Stimulated activated CD8-positive, alpha-beta memory T cell treated with anti-CD3 and anti-CD28 coated beads, Interleukin-15, amount 100 ng/mL, for 48 hours (primary cell): ENCODE measurements around the gene CAV3.
A peak's percentile ranks its signal among the peaks of the same experiment; 100 is the strongest.

ENCODE experiments used
- DNase-seq, 2 donors: peaks; one replicate each; pipeline ENCODE4 v3.0.0-alpha.2; 2020; ENCODE audit warnings: low read depth in 2 of 2

The CAV3 gene

DNA sequence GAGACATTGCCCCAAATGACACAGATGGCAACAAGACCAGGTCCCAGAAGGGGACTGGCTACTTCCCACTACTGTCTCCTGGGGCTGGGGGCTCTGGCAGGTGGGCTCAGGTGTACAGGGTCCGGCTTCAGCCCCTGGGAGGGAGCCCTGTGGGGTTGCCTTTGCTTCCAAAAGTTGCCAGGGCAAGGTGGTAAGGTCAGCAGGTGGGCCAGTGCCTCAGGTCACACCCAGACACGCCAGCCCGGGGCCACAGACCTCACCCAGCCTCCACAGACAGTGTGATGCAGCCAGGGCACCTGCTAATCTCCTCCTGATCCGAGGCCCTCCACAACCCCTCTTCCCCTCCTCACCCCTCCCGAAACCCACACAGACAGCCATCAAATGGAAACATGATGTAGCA, 28.3 kb downstream of the CAV3 start:
- no peak for DNase-seq

DNA sequence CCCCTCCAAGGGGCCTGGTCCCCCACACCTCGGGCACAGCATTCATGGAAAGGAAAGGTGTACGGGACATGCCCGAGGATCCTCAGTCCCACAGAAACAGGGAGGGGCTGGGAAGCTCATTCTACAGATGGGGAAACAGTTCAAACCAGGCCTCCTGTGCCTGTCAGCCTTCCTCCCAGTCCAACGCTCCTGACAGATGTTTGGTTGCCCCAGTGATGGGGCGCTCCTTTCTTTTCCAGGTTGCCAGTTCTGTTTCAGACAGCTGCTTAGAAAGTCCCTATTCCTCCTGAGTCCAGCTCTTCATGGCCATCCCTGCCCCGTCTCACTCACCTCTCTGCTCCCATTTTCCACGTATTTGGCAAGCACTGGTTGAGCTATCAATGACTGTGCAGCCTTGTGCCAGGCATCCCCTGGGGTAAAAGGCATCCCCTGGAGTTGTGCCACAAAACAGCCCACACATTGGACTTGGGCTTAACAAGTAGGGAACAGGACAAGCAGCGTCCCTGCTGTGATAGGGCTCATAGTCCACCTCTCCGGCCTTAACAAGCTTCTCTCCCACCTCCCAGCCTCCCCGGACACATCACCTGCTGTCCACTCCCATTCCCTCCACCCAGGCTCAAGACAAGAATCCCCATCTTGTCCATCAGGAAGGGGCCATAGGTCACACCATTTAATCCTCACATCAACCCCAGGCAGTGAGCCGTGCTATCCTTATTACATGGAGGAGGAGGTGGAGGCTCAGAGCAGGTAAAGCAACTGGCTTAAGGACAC, 29.2 kb downstream of the CAV3 start:
- no peak for DNase-seq

DNA sequence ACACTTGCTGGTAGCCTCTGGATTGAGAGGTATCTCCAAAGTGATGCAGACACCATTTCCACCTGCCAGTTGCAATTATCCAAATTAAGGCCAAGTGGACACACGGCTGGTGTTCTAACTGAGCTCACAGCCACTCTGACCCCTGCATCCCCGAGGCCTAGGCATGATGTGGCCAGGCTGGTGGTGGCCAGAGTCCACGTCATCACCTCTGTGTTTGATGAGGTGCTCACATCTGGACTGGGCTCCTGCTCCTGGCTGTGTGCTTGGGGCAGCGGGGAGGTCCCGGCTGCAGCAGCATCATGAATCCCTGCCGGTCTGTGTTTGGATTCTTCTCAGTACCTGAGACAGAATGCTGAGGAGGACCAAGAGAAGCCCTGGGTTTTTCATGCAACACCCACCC, 30.9 kb downstream of the CAV3 start:
- no peak for DNase-seq

DNA sequence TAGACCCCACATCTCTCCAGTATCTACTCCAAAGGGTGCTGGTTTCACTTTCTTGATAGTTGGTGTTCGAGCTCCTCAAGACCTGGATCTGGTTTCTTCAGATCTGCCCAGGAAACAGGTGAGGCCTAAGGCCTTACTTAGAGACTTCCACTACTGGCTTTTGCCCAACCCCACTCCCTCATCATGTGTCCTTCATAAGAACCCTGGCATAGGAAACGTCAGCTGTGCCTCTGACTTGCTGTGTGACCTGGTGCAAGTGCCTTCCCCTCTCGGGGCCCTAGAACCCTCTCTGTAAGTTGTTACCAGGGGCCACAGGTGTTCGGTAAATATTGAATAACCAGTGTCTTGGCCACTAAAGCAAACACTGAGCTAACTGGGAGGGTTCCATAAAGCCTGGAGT, 31.9 kb downstream of the CAV3 start:
- DNase-seq, result no peak

DNA sequence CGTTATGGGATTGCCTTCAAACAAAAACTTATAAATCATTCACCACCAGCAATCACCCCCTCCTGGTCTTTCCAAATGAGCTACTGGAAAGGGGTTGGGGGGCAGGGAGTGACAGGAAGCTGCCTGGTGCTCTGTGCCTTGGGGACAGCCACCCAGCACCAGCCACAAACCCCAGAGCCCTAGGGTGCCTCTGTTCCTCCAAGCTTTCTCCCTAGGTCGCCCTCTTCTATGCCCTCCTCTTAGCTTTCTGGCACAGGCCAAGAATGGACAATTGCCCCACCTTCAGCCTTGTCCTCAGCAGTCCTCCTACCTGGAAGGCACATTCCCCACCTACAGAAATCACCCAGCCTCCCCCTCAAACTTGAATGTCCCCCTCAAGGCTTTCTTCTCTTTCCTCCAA, 32.5 kb downstream of the CAV3 start:
- no peak for DNase-seq

DNA sequence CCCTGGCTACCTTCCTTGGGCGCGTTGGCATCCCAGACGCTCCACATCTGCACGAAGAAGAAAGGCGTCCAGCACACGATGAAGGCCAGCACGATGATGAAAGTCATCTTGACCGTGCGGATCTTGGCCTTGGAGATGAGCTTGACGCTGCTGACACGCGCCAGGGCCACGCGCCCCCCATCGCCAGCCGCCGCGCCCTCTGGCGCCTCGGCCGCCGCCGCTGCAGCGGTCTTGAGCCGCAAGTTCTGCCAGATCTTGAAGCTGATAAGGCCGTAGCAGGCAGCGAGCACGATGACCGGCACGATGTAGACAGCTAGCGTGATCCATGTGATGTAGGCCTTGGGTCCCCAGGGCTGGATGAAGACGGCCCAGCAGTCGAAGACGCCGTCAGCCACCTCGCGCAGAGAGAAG, 33.7 kb downstream of the CAV3 start:
- DNase-seq, result no peak

DNA sequence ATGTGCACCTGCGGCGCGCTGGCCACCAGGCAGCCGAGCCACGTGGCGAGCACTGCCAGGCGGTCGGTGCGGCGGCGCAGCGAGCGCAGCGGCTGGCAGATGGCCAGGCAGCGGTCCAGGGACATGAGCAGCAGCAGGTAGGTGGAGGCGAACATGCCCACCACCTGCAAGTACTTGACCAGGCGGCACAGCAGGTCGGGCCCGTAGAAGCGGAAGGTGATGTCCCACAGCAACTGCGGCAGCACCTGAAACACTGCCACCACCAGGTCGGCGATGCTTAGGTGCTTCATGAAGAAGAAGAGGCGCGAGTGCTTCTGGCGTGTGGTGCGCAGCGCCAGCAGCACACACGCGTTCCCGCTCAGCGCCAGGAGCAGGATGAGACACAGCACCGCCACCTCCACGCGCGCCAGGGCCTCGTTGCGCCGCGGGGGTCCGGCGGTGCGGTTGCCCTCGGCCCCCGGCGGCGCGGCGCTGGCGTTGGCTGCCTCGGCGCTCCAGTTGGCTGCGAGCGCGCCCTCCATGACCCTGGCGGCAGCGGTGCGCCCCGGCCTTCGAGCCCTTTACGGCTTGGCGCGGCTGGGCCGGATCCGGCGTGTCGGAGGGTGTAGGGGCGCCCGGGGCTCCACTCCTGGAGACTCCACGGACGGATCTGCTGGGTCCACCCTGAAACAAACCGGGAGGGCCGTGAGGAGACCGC, 34.2 kb downstream of the CAV3 start:
- DNase-seq, result peak in 1 of 2 donors; percentile 4

DNA sequence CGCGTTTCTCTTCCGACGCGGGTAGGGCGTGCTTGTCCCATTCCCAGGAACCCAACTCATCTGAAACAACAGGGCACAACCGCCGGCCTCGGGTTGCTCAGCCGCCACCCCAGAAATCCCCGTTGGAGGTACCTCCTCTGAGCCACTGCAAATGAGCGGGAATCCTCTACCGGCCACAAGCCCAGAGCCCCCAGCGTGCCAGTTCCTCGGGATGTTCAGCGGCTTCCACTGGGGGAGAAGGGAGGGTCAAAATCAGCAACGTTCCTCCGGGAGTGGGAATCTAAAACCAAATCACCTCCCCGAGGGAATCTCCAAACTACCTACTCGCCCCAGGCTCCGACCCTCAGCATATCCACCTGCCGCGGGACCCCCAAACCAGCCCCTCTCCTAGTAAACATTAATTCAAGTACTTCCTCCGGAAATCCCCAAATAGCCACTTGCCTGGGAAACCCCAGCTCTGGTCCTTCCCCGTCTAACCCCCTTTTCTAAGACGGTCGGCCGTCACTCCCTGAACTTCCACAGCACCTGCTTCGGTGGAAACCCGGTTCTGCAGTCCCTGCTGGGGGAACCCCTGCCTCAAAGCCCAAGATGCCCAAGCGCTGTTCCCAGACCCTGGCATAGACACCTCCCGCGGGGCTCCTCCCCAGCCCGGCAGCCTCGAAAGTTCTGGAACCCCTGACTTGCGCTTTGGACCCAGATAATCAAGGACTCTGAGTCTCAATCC, 34.9 kb downstream of the CAV3 start:
- DNase-seq, result no peak

DNA sequence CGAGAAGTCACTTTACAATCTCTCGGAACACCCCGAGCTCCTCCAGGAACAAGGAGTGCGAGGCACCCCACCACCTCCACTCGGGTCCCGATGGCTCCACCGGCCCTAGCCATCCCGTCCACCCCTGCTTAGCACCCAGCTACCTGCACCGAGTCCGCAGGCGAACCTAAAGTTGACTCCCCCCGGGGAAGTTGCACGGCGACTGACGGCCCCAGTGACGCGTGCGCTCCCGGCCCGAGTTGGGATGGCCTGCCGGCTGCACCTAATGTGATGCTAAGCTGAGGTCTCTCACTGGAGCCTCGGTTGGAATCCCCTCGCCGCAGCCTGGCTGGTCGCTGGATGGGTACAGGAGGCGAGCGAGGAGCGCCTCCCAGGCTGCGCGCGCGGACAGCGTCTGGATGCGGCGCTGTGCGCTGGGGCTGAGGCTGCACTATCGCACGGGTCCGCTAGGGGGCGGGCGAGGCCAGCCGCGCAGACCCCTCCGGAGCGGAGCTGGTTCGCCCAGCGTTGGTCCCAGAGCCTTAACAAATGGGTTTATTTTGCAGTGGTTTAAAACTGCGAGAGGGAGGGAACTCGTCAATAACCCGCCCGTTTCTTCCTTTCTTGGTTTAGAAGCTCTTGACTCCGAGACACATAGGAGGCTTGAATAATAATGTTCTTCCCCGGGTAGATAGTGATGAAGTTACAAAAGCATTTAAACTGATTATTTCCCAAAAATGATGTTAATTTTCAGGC, 35.7 kb downstream of the CAV3 start, which contains the start of gene OXTR:
OXTR (minus strand) TSS at position 526 of the 735 bp plus-strand sequence. CDS start 1,426 bp downstream, outside the sequence.
- DNase-seq, result peak; percentile 40 to 42

DNA sequence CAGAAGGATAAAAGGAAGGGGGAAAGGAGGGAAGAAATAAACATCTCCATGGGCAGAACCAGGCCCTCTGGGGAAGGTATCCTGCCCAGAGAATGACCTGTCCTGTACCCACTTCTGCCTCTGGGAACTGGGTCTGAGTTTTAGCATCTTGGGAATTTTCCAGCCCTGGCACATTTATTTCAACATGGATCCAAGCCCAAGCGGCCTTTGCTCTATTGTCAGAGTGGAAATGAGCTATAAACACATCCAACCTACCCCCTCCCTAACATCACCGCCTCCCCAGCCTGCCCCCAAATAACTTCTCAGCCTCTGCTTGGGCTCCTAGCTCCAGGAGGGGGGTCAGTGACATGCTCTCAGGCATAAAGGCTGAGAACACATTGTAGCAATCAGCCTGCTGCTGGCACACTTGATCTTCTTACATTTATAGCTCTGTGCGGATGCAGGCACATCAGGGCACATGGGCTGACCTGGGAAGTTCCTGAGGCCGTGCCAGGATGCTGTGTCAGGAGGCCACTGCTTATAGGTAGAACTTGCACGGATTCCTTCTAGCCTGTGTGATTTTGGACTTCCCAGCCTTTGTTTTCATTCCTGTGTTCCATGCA, 40.4 kb downstream of the CAV3 start:
- no peak for DNase-seq

DNA sequence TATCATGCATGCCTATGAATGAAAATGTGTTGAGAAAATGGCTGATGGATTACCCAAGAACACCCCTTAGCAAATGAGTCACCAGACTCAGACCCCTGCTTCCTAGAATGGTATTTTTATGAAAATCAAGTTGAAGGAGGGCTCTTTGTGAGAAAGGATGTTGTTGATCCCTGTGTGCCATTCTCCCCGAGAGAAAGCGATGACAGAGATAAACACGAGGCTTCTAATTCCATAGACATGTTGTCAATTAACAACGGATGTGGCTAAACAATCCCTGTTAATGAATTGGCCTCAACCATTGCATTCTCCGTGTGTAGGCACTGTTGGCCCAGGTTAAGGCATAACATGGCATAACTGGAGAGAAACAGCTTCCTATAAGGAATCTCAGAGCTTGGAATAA, 41.6 kb downstream of the CAV3 start:
- no peak for DNase-seq

DNA sequence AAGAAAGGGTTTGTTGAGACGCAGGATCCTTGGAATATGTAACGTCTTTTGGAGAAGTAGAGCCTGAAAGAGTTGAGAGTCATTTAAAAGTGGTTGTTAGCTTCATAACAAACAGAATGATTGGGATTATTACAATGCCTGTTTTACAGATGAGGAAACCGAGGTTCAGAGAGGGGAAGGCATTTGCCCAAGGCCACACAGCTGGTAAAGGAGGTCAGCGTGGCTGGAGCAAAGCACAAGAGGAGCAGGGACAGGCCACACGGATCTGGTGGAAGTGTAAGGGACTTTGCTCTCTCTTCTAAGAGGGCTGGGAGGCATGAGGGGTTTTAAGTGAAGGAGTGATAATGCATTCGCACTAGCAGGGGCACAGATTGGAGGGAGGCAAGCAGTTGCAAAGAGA, 42.0 kb downstream of the CAV3 start:
- DNase-seq, result no peak

DNA sequence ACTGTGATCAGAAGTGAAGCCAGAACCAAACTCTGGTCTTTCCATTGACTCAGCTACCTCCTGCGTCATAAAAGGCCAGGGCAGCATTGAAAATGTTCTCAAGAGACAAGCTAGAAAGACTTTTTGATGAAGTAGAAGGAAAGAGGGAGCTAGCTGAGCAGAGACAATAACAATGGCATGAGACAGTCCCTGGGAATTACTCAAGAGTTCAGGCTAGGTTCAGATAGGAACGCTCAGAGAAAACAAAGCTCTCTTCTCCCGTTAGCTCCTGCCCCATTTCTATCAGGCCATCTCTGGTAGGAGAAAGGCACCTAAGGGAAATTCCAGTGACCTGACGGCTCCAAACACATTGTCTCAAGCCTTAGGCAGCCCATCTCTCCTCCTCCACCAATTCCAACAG, 42.8 kb downstream of the CAV3 start:
- no peak for DNase-seq

DNA sequence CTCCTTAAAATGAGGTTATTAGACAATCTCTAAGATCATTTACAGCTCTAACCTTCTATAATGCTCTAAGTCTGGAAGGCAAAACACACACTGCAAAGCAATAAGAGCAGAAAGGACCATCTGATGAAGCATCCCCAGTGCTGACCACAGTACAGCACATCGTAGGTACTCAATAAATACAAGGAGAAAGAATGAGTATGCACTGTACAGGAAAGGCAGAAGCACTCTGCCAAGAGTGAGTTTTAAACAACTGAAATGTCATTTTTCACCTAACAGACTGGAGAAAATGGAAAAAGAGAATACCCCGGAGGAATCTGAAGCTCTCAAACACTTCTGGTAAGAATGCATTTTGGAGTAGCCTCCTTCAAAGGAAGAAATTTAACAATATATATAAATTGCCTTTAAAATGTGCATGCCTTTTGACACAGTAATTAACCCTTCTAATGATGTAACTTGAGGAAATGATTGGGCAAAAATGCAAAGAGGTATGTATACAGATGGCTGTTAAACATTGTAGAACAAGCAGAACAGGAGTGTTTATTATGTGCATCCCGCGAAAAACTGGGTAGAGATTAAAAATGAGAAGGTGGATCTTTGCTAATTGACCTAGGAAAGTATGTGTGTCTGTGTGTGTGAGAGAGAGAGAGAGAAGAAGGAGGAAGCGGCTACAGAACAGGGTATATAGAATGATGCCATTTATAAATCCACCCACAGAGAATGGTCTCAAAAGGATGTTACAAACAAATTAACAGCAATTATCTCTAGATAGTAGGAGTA, 43.8 kb downstream of the CAV3 start:
- DNase-seq, result no peak

DNA sequence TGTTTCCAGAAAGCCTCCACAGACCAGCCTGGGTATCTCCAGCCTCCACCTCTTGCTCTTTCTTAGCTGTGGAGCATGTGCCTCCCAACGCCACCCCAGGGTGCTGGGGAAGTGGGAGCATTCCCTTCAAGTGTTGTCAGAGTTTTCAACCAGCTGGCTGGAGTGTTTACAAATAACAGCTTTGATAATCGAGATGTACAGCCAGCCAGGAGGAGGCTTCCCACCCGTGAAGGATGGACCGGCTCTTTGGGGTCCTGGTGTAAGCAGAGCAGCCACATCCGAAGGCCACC, 44.3 kb downstream of the CAV3 start:
- DNase-seq, result no peak

DNA sequence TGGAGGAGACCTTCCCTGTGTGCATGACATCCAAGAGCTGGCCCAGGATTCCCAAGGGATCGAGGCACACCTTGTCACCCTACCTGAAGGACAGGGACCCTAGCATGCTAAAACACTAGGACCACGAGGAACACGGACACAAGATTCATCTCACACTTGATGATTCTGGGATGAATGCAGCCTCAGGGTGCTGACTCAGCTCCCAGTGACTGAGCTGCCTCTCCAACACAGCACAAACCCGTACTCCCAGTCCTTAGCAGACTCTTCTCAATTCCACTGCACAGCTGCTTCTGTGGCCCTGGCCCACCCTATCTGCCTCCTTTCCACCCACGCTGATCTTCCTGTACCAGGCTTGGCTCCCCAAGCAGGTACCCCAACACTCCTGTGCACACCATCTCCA, 44.9 kb downstream of the CAV3 start:
- no peak for DNase-seq

DNA sequence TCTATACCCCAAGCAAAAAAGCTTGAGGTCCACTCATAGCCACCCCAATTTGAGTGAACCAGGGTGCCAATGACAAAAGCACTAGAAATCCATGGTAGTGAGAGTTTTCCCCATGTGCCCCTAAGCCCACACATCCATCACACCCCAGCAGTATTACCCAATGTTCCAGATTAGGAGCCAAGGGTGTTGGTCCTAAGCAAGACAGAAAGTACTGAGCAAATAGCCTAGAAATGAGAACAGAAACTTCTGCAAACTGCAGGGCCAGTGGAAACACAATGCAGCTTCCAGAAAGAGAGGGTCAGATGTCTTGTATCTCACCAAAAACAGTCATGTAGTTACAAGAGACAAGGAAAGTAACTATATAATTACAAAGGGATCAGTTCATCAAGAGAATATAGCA, 46.7 kb downstream of the CAV3 start:
- no peak for DNase-seq

DNA sequence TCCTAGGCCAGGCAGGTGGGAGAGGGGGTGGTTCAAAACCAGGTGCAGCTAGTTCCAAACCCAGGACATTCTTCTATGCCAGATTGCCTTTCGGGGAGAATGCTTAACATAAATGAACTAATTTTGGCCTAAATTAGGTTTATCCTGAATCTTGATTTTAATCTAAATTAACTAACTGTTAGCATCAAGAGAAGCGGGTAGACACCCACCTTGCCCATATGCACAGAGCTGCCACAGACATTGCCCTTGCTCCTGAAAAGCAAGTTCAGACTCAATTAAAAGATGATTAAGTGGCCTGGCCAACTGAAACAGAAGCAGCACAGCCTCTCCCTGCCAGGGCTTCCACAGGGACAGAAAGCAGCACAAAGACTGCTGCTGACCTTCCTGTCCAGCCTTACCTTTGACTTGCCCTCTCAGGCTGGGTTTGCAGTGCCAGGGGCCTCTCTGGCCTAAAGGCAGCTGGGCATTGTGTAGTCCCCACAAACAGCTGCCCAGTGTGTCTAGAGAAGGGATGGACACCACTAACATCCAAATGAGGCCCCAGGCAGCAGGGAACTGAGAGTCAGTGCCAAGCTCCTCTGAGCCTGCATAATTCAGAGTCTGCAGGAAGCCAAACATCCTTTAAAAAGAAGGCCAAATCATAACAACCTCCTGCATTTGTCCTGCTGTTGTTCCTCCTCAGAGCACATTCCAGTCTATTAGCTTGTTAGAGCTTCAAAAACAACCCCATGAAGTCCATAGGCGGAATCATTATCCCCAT, 51.3 kb downstream of the CAV3 start:
- no peak for DNase-seq

DNA sequence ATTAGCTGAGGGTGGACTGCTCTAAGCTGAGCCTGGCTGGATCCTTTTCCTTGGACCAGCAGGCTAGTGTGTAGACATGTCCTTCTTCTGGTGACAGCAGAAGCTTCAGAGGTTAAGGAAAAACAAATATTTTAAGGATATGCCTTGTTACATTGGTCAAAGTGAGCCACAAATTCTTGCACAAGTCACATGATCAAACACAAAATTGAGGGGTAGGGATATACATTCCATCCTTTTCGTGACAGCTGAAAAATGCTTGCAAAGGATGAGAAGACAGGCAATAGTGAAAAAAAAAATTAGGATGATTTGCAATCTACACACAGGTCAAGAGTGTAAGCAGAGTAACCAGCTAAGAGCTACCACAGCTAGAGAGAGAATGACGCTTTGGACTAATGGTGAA, 56.9 kb downstream of the CAV3 start:
- DNase-seq, result no peak

DNA sequence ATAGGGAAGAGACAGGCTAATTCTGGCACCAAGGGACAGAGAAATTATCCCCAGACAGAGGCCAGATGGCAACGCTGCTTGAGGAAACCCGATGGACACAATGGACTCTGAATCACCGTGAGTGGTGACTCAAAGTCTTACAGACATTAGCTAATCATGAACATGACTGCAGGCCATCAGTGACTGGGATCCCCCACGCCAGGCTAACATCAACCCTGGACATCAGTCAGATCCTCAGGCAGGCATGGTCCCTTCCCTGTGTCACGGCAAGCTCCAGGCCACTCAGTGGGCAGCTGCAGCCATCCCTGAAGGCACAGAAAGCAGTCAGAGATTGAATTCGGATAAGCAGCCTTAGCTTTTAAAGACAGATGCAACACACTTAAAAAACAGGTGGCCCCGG, 59.6 kb downstream of the CAV3 start:
- no peak for DNase-seq
